HG02763 (cell line): ENCODE results near the gene BUD13.
"Not testable (repeated sequence)": the region's sequence is repeated elsewhere in the genome, so short reads cannot be mapped to it uniquely, and the experiment has no call there.

ENCODE experiments used
- ATAC-seq: cut with Tn5 transposase; IDR thresholded peaks from one replicate; pipeline ENCODE4 v1.9.1; 2021; ENCODE audit warnings: mild to moderate bottlenecking, moderate library complexity; ENCODE audit not compliant: unreplicated experiment

BUD13 gene

DNA sequence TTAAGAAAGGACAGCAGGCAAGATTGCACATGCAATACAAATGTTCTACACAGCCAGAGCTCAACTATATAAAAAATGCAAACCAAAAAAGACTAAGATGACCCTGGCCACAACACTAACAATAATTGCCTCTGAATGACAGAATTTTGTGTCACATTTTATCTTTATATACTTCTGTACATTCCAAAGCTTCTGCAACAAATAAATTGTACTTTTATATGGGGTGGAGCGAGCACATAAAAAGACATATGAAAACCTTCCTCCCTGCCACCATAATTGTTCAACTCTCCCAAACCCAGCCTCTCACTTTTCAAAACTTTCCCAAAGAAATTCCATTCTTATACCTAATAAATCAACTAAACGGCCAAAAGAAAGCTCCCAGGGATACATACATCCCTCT, 10.7 kb downstream of the BUD13 start:
- ATAC-seq = no peak

- not testable (repeated sequence) for ATAC-seq
These were observed 16.7 kb downstream of the BUD13 start for GRCh38 chr11:116756044-116756443.

- no peak for ATAC-seq
These were observed 22.6 kb downstream of the BUD13 start for GRCh38 chr11:116750070-116750718.

- ATAC-seq = no peak
These were observed 30.7 kb downstream of the BUD13 start for GRCh38 chr11:116742104-116742503.

DNA sequence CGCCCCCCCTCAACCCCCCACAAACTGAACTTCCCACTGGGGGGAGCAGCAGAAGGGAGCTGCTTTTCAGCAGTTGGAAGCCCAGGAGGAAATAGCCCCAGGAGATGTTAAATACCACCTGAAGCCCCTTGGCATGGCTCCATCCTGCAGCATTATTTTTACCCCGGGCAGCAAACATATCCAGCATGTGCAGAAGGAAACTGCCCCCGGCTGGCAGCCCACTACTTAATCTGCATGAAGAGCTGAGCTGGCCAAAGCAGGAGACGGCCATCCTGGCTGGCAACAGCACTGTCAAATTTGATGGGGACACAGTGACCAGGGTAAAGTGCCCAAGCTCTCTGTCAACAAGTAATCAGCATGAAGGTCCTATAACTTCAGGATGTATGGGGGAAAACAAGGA, 32.0 kb downstream of the BUD13 start:
- no peak for ATAC-seq

- ATAC-seq = no peak
These were observed 33.8 kb downstream of the BUD13 start for GRCh38 chr11:116738975-116739374.

DNA sequence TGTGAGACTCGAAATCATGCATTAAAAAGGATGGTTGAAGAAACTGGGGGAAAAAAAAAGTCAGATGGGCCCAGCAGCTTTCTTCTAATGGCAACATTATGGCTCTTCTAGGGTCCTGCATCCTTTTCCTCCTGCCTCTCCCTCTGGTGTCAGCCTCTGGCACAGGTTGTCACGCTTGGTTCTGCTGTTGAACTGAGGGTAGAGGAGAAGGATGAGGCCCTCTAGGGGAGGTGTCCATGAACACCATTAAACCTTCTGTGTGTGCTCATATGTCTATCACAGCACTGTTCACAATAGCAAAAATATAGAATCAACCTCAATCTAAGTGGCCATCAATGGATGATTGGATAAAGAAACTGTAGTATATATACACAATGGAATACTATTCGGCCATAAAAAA, 36.0 kb downstream of the BUD13 start:
- ATAC-seq = no peak

- ATAC-seq = no peak
These were observed 38.7 kb downstream of the BUD13 start for GRCh38 chr11:116733969-116734508.

- no peak for ATAC-seq
These were observed 39.6 kb downstream of the BUD13 start for GRCh38 chr11:116733043-116733755.

DNA sequence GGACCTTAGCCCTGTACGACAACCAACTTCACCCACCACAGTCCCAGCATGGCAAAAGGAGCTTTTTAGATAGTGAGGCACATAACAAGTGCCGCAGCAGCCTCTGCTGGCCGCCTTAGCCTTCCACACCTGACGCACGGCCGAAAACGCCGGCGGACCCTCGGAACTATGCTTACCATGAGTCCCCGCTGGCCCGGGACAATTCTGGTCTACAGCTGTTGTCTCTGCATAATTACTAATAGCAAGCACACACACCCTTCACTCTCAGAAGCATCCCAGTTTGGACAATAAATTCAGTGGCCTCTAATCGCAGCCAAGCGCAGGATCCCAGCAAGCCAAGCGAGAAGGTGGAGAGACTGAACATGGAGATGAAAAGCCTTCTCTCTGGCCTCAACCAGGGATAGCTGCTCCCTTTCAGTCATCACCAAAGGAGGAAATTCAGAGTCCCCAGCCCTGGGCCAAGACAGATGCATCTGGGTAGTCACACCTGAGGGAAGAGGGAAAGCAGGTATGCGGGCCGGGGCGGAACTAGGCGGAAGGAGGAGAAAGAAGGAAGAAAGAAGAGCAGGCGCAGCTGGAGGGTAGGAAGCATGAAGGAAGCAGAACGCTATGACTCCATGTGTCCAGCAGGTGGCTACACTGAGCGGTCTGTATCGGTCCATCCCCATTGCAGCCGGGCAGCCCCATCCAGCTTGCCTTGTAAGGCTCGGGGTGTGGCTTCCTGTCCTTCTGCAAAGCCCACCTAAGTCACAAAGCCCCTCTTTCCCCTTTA, 40.3 kb downstream of the BUD13 start:
- peak; percentile 67 for ATAC-seq

- ATAC-seq = no peak
These were observed 41.0 kb downstream of the BUD13 start for GRCh38 chr11:116731821-116732220.

DNA sequence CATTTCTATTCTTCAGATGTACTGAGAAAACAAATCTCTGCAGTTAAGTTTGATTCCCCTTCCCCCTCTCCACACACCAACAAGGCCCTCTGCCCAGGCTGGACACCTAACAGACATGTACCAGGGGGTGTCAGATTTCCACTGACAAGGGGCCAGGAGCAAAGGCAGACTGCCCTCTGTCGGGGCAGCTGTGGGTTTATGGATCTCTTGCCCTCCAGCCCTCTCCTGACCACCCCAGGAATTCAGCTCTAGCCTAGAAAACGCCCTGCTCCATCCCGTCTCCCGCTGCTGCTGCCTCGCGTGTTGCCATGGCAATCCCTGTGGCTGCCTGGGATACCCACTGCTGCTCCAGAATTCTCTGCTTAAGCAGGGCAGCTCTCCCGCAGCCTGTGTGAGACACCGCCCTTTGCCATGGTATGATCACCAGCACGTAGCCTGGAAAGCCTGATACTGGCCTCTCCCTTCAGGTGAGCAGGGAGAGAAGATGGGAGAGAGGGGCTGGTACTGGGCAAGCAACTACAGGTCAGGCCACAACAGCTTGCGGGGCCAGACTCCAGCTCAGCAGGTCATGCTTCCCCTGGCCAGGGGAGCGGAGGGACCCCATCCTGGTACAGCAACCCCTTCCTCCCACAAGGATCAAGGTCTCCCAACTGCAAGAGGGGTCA, 41.6 kb downstream of the BUD13 start:
- no peak for ATAC-seq

- no peak for ATAC-seq
These were observed 42.2 kb downstream of the BUD13 start for GRCh38 chr11:116730601-116731000.

DNA sequence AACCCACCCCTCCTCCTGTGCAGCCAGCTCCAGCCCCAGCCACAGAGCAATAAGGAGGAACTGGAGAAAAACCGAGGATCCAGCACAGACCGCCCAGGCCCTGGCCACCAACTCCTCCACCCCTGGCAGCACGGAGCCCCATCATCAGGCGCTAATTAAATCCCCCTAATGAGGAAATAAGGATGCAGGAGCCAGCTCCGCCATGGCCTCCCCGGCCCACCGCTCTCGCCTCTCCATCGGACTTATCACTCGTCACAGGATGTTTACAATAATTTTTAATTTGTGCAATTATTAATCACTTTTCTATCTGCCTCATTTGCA, 42.6 kb downstream of the BUD13 start:
- ATAC-seq = no peak

DNA sequence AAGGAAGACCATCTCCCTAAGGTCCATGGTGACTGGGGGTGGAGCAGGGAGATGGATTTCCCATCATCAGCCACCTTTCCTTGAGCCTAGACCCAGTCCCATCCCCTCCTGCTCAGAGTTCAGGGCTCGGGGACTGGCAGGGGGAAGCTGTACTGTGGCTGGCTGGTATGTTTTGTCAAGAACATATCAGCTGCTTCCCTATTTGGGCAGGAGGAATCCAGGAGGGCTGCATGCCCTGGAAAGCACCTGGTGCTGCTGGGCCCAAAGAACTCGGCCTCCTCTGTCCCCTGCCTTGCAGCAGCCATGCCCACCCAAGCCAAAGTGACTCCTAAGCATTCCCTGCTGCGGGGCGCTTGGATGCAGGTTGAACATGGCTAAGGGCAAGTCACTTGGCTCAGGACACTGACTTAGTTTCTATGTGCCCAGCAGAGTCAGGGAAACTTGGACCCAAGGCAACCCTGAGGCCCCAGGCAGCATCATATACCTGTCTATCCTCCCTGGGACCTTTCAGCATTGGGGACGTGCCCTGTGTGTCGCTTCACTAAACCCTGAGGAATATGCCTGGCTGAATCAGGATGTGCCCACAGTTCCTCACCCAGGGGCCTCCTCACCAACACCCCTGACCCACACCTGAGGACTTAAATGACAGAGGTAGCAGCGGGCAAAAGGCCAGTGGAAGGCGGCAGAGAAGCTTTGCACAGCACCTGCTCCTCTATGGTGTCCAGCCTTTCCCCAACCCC, 43.1 kb downstream of the BUD13 start:
- ATAC-seq = no peak

GRCh38 chr11:116727990-116728389, 44.8 kb downstream of the BUD13 start:
- ATAC-seq = no peak

- ATAC-seq = no peak
These were observed 47.2 kb downstream of the BUD13 start for GRCh38 chr11:116725434-116726221.

DNA sequence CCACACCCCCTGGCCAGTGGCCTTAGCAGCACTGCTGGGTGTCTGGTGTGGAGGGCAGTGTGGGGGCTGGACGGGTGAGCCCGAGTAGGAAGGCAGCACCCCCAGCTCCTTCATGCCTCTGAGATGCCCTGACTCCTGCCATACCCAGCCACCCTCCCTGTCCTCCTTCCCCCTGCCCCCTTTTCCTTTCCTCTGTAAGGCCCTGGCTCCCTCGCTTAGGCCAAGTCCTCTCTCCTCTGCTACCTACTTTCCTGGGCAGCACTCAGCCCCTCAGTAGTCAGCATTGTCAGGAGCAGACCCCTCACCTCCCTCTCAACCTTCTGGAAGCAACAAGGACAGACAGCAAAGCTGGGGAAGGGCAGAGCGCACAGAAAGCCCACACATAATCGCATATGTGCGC, 48.0 kb downstream of the BUD13 start:
- ATAC-seq = no peak

DNA sequence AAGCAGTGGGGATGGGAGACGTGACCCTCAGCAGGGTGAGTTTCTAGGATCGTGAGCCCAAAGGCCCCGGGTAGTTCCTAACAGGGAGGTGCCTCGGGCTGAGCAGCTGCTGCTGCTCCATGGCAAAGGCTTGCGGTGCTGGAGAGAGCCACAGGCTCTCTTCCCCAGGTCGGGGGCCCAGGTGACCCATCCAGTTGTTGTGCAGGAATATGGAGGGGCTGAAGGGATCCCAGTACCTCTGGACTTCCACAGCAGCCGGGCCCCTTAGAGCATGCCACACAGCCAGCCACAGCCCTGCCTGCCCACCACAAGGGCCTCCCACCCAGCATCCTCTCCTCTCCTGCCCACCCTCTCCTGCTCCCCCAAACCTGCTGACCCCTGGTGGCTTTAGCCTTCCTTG, 49.3 kb downstream of the BUD13 start:
- ATAC-seq = no peak

DNA sequence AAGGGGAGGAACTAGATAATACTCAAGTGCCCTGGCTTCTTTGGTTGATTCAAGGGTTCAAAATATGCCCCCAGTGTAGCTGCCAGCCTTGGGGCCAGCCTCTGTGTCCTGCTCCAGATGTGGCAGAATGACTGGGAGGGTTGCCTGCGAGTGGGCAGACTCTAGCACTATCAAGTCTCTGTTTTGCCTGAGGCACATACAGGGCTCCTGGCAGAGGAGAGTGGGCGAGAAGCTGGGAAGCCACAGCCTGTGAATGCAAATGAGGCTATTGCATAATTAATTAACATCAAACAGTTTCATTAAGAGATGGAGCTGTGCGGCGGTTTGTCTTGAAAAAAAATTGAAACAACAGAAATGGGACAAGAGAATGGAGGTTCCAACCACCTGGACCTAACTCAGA, 50.8 kb downstream of the BUD13 start:
- ATAC-seq = no peak
